OCI-LY7 (cell line): ENCODE data around the gene HSPD1. TPM values are rescaled to one million over a fixed set of nuclear protein-coding genes. Genes with fewer than 3 reads are reported as not detected.

Experiments used
- BruUV-seq: library from RNA; stranded (reverse); fragments of 400-500 nt; replicated peaks from 2 replicates; lab custom pipeline; 2021; lab: Mats Ljungman, UMichigan
- CTCF ChIA-PET: fragments of 300-600 bp; sonication (Branson Sonifier 250); formaldehyde crosslinking; loops from one replicate; lab custom pipeline; 2022; ENCODE audit warnings: antibody characterized with exemption; ENCODE audit not compliant: unreplicated experiment; lab: Charles Lee
- POLR2A ChIA-PET: fragments of 300-600 bp; sonication (Branson Sonifier 250); formaldehyde crosslinking; loops from one replicate; lab custom pipeline; 2022; ENCODE audit warnings: antibody characterized with exemption; lab: Charles Lee
- DNase-seq: peaks from one replicate; pipeline ENCODE4 v3.0.0-alpha.2; 2015; ENCODE audit warnings: low spot score
- H2AFZ ChIP-seq: fragments of 200-600 bp; sonication (generic), shearing (Covaris generic); 2 replicates; pipeline ENCODE4 v1.6.1; 2014; ENCODE audit warnings: mild to moderate bottlenecking, antibody characterized with exemption, low read length, moderate library complexity
- H3K27ac ChIP-seq: fragments of 200-600 bp; sonication (generic); 2 replicates; pipeline ENCODE4 v1.5.1; 2014; ENCODE audit warnings: mixed run types, low read depth, mild to moderate bottlenecking, moderate library complexity, low read length, inconsistent platforms; ENCODE audit not compliant: poor library complexity, severe bottlenecking
- H3K36me3 ChIP-seq: fragments of 200-600 bp; sonication (generic); 2 replicates; pipeline ENCODE4 v1.6.1; 2014; ENCODE audit warnings: mild to moderate bottlenecking, antibody characterized with exemption, low read length, moderate library complexity, mixed read lengths; ENCODE audit not compliant: insufficient read depth
- H3K4me1 ChIP-seq: fragments of 200-600 bp; sonication (generic); 2 replicates; pipeline ENCODE4 v1.5.1; 2014; ENCODE audit warnings: mild to moderate bottlenecking, low read length; ENCODE audit not compliant: insufficient read depth, poor library complexity, severe bottlenecking
- H3K4me2 ChIP-seq: fragments of 200-600 bp; sonication (generic); 2 replicates; pipeline ENCODE4 v1.6.1; 2014; ENCODE audit warnings: mild to moderate bottlenecking, low read length
- H3K4me3 ChIP-seq: fragments of 200-600 bp; sonication (generic); 2 replicates; pipeline ENCODE4 v1.5.1; 2014; ENCODE audit warnings: mild to moderate bottlenecking, low read depth, low read length; ENCODE audit not compliant: poor library complexity, severe bottlenecking
- H3K79me2 ChIP-seq: fragments of 200-600 bp; sonication (generic); 2 replicates; pipeline ENCODE4 v1.6.1; 2016; ENCODE audit warnings: low read depth, mild to moderate bottlenecking, low read length, moderate library complexity, mixed read lengths; ENCODE audit not compliant: insufficient read depth
- H3K9me2 ChIP-seq: fragments of 200-600 bp; sonication (generic); 2 replicates; pipeline ENCODE4 v1.6.1; 2016; ENCODE audit warnings: mild to moderate bottlenecking, low read length, mixed read lengths; ENCODE audit not compliant: insufficient read depth
- H3K9me3 ChIP-seq: fragments of 200-600 bp; sonication (generic); 2 replicates; pipeline ENCODE4 v1.6.1; 2014; ENCODE audit warnings: mild to moderate bottlenecking, mixed run types, low read length, mixed read lengths
- H4K20me1 ChIP-seq: fragments of 200-600 bp; sonication (generic); 2 replicates; pipeline ENCODE4 v1.6.1; 2014; ENCODE audit warnings: mild to moderate bottlenecking, antibody characterized with exemption, low read length, moderate library complexity, mixed read lengths; ENCODE audit not compliant: insufficient read depth
- EZH2phosphoT487 ChIP-seq: fragments of 200-600 bp; sonication (generic); IDR thresholded peaks from 2 replicates; pipeline ENCODE4 v1.6.1; 2018; ENCODE audit warnings: low read depth, borderline replicate concordance, mild to moderate bottlenecking, mixed run types, antibody characterized with exemption, low read length, moderate library complexity, mixed read lengths
- intact Hi-C: fragments of 100-400 bp; cut with micrococcal nuclease; formaldehyde crosslinking; loops from one replicate; pipeline ENCODE4 v1.10.0; 2022; ENCODE audit not compliant: unreplicated experiment
- total RNA-seq, 2 experiments: library from RNA; depleted of rRNA in 1 of 2; stranded (reverse); fragments of >200 nt in 1 of 2; shearing (Covaris generic) in 1 of 2; gene quantifications; 2 replicates each; pipeline ENCODE4 v1.2.3, GENCODE V29; 2014 to 2022
- TF ChIP-seq, protein P1 (sequence below): fragments of 200-600 bp; sonication (generic); conservative IDR thresholded peaks from 2 replicates; pipeline ENCODE4 v1.5.1; 2014; ENCODE audit warnings: mild to moderate bottlenecking, antibody characterized with exemption, low read length, moderate library complexity, mixed read lengths

The HSPD1 gene
- total RNA-seq, 2 experiments from 2014 or later = 370 to 702 TPM

GRCh38 chr2:197455428-197455827 is 44.2 kb downstream of the HSPD1 start:
- Histone ChIP-seq H3K79me2 (peaks cover 47% of the 10 kb centered on the region), H3K4me2 (peak overlapping the region; percentile 70; the same call in 1 of the 2 replicates), H3K27ac (no peak overlapping the region), H3K36me3 (peaks cover 19% of the 10 kb centered on the region), H3K4me3 (no peak overlapping the region), H3K9me3 (no peaks in the 10 kb centered on the region), H4K20me1 (no peaks in the 10 kb centered on the region), H3K4me1 (peaks cover 17% of the 10 kb centered on the region), H2AFZ (no peak overlapping the region), H3K9me2 (no peaks in the 10 kb centered on the region)
- intact Hi-C loops = no loop called here
- CTCF ChIA-PET = no interaction called here
- TF ChIP-seq, protein P1, sequence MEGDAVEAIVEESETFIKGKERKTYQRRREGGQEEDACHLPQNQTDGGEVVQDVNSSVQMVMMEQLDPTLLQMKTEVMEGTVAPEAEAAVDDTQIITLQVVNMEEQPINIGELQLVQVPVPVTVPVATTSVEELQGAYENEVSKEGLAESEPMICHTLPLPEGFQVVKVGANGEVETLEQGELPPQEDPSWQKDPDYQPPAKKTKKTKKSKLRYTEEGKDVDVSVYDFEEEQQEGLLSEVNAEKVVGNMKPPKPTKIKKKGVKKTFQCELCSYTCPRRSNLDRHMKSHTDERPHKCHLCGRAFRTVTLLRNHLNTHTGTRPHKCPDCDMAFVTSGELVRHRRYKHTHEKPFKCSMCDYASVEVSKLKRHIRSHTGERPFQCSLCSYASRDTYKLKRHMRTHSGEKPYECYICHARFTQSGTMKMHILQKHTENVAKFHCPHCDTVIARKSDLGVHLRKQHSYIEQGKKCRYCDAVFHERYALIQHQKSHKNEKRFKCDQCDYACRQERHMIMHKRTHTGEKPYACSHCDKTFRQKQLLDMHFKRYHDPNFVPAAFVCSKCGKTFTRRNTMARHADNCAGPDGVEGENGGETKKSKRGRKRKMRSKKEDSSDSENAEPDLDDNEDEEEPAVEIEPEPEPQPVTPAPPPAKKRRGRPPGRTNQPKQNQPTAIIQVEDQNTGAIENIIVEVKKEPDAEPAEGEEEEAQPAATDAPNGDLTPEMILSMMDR = no peak
- TF ChIP-seq EZH2phosphoT487 = no peak
- DNase-seq = no peak
- no TSS peak for BruUV-seq
- POLR2A ChIA-PET = interaction anchor here (0.6 to 1.0 kb wide), 2 partner anchors 18 to 44 kb away, joined by 3 read pairs; partner anchors contain the start of genes HSPD1 and HSPE1

GRCh38 chr2:197454923-197455322 is 44.7 kb downstream of the HSPD1 start:
- no TSS peak for BruUV-seq
- CTCF ChIA-PET = no interaction called here
- no peak for TF ChIP-seq EZH2phosphoT487
- TF ChIP-seq, protein P1 = no peak
- intact Hi-C loops = loop anchor here (5.0 kb wide), 1 partner anchor 252 kb away; the partner anchor contains the start of gene MARS2
- Histone ChIP-seq H3K4me3 (peak overlapping the region; percentile 84), H4K20me1 (no peaks in the 10 kb centered on the region), H3K4me1 (peaks cover 17% of the 10 kb centered on the region), H3K9me2 (no peaks in the 10 kb centered on the region), H3K79me2 (peaks cover 47% of the 10 kb centered on the region), H3K27ac (no peak overlapping the region), H3K9me3 (no peaks in the 10 kb centered on the region), H3K36me3 (peaks cover 14% of the 10 kb centered on the region), H3K4me2 (peak overlapping the region; percentile 70), H2AFZ (no peak overlapping the region)
- DNase-seq = no peak
- POLR2A ChIA-PET = interaction anchor here (0.6 to 1.0 kb wide), 2 partner anchors 18 to 45 kb away, joined by 3 read pairs; partner anchors contain the start of genes HSPD1 and HSPE1

DNA sequence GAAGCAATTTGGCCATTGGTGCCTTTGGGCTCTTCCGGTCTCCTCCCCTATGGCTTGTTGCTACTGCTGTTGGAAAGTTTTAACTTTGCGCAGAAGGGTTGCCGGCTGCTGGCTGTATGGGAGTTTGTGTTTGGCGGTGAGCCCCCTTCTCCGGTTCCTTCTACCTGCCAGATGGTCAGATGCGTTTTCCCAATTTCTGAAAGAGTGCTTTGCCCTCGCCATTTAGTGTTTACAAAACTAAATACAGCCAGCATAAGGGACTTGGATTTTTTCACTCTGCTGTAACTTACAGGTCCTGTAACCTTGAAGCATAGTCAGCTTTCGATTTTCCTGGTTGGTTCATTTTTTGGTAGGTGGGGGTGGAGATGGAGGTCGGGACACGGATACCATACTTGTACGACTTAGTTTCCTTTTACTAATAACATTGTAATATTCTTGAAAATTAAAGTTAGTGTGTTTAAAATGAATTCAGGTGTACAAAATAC is 45.7 kb downstream of the HSPD1 start:
- Histone ChIP-seq H4K20me1 (no peaks in the 10 kb centered on the region), H3K79me2 (peaks cover 46% of the 10 kb centered on the region), H3K9me2 (no peaks in the 10 kb centered on the region), H3K4me2 (peak overlapping the region; percentile 70), H3K4me3 (peak overlapping the region; percentile 84), H3K4me1 (peaks cover 17% of the 10 kb centered on the region), H3K27ac (peak overlapping the region; percentile 72), H3K36me3 (peaks cover 7% of the 10 kb centered on the region; the same call in 1 of the 2 replicates), H3K9me3 (no peaks in the 10 kb centered on the region), H2AFZ (peak overlapping the region; percentile 82)
- DNase-seq = no peak
- POLR2A ChIA-PET = interaction anchor here (0.6 to 3.5 kb wide), 4 partner anchors 16 to 314 kb away, joined by 3 to 41 read pairs (median 4); partner anchors contain the start of gene SF3B1
- TF ChIP-seq, protein P1 = no peak
- TF ChIP-seq EZH2phosphoT487 = no peak
- BruUV-seq = no TSS peak
- intact Hi-C loops = loop anchor here (1.0 to 5.0 kb wide), 4 partner anchors 19 to 253 kb away; partner anchors contain the start of genes HSPE1, MARS2 and SF3B1
- CTCF ChIA-PET = no interaction called here
